GM18870 (cell line): Measurements from ENCODE around the gene ALG1L2.
"Not testable (repeated sequence)": the region's sequence is repeated elsewhere in the genome, so short reads cannot be mapped to it uniquely, and the experiment has no call there.

Source experiments
- ATAC-seq: cut with Tn5 transposase; IDR thresholded peaks from one replicate; pipeline ENCODE4 v1.9.1; 2021; ENCODE audit warnings: moderate library complexity; ENCODE audit not compliant: unreplicated experiment

Gene ALG1L2

DNA sequence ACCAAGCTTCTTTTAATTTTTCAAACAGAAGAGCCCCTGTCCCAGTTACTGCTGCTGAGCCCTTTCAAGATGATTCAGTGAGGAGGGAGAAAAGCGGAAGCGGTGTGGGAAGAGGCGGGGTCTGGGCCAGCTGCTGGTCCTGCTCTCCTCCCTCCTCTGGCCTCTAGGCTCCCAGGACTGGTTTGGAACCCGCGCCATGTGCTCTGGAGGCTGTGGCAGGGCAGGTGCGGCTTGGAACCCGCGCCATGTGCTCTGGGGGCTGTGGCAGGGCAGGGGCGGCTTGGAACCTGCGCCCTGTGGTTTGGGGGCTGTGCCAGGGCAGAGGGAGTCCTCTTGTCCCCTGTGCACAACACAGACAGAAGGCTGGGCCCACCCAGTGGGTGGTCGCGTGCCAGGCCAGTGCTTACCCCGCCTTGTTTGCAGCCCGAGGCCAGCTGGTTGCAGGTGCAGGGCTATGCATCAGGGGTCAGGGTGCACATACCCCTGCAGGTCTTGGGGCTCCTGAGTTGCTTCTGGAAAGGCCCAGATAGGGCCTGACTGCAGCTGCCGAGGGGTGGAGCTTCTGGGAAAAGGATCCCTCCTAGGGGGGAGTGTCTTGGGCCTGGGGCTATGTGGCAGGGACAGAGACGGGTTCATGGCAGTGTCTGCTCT is 12.2 kb downstream of the ALG1L2 start:
- ATAC-seq, result no peak

GRCh38 chr3:130094491-130094941 is 12.9 kb downstream of the ALG1L2 start:
- not testable (repeated sequence) for ATAC-seq

DNA sequence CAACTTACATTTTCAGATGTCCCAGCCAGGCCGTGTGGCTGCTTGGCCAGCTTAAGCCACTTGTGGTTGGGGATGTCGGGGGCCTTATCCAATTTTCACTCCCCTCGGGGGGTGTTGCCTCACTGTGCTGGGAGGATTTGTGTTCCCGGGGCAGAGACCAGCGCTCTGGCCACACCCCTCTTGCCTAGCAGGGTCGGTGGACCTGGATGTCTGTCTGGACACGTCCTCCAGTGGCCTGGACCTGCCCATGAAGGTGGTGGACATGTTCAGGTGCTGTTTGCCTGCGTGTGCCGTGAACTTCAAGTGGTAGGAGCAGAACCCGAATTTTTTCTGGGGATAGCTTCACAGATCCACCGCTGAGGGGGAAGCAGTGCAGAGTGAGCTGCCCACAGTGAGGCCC is 14.2 kb downstream of the ALG1L2 start:
- ATAC-seq, result not testable (repeated sequence)

DNA sequence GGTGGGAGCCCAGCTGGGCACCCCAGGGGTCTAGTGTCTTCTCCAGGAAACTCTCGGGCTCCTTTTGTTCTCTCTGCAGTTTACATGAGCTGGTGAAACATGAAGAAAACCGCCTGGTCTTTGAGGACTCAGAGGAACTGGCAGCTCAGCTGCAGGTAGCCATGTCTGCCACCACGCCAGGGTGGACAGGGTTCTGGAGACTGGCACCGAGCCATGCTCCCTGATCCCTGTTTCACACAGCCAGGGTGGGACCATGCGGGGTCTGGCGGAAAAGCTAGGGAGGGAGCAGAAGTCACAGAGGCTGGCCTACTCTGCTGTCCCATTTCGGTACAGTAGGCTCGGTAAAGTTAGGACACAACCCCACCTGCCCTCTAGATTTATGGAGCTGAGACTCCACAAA is 15.5 kb downstream of the ALG1L2 start:
- not testable (repeated sequence) for ATAC-seq

DNA sequence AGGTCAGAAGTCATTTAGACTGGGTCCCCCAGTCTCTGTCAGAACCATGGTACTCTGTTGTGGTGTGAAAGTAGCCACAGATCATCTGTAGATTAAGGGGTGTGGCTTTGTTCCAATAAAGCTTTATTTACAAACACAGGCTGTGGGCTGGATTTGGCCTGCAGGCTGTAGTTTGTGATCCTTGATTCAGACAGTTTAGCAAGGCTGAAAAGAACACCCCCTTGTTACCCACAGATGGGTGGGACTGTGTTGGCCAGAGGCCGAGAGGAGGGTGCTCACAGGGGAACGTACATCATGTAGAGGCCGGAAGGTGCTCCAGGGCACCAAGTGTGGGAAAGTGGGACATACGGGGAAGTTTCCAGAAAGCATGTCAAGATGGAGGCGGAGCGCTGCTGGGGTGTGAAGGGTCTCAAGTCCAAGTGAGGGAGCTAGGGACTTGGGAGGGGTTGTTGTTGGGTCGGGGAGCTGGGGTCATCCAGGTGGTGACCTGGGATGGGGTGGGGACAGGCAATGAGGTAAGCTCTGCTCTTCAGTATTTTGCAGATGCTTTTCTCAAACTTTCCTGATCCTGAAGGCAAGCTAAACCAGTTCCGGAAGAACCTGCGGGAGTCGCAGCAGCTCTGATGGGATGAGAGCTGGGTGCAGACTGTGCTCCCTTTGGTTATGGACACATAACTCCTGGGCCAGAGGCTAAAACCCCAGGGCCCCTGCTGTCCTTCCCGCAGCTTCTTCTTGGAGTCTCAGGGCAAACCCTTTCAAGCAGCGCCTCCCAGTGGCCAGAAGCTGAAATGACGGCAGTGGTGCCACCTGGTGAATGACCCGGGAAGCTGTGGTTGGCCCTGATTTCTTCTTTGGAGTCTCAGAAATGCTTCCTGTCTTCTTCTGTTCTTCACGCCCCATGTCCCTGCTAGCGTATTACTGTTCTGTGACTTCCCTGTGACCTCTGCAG is 16.3 kb downstream of the ALG1L2 start:
- not testable (repeated sequence) for ATAC-seq

DNA sequence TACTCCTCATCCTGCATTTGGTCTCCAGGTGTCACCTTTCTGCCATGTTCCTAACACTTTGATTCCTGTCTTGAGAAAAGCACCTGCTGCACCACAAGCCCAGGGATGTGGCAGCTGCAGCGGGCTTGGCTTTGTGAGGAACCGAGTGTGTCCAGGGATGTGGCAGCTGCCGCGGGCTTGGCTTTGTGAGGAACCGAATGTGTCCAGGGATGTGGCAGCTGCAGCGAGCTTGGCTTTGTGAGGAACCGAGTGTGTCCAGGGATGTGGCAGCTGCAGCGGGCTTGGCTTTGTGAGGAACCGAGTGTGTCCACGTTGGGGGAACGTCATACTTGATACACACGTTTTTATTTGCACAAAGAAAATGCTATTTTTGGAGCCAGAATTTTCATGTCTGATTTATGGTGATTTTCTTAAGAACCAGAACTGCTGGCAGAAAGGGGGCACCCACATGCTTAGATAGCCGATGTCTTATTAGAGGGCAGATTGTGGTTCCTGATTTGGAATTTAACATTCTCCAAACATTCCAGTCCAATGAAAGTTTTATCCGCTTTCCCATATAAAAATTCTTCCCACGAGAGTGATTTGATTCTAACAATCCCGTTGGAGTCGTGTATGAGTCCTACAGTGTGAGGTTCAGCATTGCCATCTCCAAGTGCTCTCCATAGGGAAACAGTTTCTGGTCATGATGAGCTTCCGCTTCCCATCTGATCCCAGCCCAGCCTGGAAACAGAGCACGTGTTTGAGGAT is 17.2 kb downstream of the ALG1L2 start:
- ATAC-seq, result not testable (repeated sequence)

GRCh38 chr3:130102545-130102944 is 20.9 kb downstream of the ALG1L2 start:
- not testable (repeated sequence) for ATAC-seq

GRCh38 chr3:130104191-130104590 is 22.6 kb downstream of the ALG1L2 start:
- ATAC-seq, result not testable (repeated sequence)

- ATAC-seq, result not testable (repeated sequence)
Measured at GRCh38 chr3:130107333-130107995, 25.8 kb downstream of the ALG1L2 start.

DNA sequence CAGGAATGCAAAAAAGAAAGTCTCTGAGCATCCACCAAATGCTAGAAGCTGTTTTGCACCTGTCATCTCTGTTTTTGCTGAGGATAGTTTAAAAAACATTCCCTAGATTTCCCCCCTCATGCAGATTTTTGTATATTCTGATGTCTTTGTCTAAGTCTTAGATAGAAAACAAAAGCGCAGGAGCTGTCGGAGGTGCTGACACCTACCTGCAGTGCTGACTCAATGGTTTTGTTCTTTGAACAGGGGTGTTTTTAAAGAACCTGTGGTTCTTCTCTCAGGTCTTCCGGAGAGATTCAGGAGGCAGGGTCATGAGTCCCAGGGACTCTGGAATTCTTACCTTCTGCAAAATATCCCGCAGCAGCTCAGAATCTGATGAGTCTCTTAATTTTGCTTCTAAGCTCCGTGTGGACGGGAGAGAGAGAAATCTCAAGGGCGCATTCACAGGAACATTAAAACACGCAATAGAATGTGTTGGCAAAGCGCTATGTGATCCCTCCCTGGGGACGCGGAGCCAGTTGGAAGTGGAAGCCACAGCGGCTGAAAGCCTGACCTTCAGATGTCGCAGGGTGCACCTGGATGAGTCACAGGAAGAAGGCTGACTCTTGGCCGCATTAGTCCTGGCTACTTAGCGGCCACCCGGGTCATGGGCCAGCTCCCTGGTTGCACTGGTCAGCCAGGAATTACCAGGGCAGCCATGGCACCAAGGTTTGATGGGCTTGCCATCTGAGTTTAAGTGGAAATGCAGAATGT is 27.4 kb downstream of the ALG1L2 start:
- ATAC-seq, result not testable (repeated sequence)

DNA sequence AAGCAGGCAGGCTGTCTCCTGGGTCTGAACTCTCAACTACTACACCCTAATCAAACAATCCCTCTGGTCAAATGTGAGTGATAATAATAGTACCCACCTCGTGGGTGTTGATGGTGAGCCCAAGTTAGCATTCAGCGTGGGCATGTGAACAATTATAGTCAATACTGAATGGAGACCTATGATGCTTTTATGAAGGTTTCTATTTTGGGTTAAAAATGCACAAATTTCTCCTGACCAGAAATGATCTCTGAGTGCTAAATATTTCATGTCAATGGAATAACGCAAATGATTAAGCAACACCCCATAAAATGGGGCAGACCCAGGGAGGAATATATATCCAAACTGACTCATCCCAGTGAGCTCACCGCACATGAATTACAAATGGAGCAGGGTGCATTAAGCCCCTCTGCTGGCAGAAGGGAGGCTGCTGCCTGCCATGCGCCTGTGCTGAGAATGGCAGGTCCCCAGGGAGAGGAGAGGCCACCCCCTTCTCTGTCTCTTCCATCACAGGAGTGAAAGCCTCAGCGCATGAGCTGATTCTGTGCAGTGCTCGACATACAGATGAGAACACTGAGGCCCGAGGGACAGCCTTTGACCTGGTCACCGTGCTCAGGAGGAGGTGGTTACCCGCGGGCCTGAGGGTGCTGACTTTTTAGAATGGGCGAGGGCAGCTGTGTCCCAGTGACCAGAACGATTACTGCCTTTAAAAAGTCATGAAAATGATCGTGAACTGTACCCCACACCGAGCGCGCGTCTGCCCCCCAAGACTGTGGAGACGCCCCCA is 28.9 kb downstream of the ALG1L2 start:
- not testable (repeated sequence) for ATAC-seq

DNA sequence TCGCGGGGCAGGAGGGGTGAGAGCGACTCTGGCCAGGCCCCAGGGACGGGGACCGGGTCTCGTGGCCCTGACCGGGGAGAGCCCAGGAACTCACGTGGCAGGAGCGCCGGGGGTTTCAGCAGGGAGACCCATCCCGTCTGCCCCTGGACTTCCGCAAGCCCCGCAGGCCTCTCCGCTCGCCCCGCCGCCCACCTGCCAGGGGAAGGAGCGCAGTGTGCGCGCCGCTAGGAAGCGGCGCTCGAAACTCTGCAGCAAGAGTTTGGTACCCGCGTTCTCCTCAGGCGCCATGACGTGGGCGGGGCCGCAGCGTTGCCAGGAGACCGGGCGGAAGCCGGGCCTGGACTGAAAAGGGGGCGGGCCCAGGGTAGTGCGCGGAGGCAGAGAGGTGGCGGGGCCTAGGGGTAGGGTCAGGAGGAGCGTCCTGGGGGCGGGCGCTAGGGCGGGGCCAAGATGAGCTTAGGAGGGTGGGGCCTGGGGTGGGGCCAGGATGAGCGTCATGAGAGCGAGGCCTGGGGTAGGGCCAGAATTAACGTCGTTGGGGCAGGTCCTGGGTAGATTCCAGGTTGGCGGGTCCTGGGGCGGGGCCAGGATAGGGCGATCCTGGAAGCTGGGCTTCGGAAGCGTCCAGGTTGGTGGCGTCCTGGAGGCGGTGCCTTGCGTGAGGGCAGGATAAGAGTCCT is 29.7 kb downstream of the ALG1L2 start:
- peak; percentile 75 for ATAC-seq

DNA sequence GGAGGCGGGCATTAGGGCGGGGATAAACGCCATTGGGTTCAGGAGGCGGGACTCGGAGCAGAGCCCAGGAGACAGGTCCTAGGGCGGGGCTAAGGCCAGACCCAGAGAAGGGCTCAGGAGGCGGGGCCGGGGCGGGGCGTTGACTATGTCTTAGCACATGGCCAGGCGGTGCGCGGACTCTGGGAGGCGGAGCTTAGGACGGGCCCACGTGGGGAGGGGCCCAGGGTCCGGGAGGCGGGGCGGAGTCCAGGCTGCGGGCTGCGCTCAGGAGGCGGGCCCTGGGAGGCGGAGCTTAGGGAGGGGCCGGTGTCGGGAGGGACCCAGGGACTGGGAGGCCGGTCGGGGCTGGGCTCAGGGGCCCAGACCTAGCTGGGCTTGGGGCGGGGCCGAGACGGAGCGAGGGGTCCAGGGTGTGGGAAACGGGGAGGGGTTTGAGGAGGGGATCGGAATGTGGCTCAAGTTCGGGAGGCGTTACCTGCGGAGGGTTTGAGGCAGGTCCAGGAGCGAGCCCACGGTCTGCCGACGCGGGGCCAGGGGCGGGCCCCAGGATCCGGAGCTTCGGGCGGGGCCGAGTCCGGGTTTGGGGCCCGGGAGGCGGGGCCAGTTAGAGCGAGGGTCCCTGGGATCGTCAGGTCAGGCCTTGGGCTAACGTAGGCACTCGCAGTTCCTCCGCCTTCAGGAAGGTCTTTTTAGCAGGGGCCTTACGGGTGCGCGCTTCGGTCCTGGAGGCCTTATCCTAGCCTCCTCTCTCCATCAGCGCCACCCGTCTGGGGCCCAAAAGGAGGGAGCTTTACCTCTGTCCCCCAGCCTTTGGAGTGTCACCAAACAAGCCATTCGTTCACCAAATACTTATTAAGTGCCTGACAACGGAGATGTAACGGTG is 30.5 kb downstream of the ALG1L2 start:
- peak; percentile 70 for ATAC-seq

DNA sequence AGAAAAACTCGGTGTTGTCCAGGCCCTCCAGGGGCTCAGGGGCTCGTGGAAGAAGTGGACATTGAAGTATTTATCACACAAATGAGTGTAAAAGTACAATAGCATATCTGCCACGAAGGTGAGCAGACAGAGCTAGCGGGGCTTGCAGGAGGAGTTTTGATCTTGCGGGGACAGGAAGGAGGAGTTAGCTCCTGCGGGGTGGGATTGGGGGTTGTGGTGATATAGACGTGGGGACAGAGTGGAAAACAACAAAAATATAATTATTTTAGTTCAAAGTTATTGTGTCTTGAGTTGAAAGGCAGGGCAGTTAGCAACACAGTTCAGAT is 31.1 kb downstream of the ALG1L2 start:
- not testable (repeated sequence) for ATAC-seq

- ATAC-seq, result not testable (repeated sequence)
Measured at GRCh38 chr3:130115400-130115799, 33.8 kb downstream of the ALG1L2 start.

DNA sequence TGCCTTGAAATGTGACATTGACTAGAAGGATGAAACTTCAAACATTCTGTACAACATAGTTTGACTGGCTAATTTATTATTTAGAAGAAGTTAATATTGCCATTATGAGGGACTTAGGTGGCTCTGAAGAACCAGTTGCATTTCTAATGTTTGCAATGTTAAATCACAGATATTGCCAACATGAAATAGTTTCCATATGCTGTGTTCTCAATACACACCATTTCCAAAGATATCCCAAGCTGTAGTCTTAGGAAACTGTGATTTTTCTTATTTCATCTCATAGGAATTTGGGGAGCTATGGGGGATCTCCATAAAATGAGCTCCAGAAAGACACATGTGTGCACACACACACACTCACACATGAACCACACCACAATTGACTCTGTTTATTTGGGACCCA is 36.3 kb downstream of the ALG1L2 start:
- no peak for ATAC-seq

- ATAC-seq, result not testable (repeated sequence)
Measured at GRCh38 chr3:130119824-130120223, 38.2 kb downstream of the ALG1L2 start.

DNA sequence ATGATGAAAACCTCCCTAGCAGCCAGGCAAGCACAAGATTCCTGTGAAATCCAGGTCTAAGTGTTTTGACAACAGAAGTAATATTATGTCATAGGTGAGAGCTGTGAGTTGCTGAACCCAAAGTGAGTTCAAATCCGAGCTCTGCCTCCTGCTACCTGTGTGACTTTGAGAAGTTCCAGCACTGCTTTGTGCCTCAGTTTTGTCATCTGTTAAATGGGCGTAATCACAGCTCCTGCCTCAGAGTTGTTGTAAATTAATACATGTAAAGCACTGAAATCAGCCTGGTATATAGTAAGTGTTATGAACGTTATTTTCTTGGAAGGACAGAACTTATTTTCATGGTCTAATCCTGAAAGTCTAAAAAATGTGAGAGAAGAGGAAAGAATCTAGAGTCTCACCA is 38.7 kb downstream of the ALG1L2 start:
- not testable (repeated sequence) for ATAC-seq
